GM23338 (cell line): Measurements from ENCODE around the gene OSBPL3. TPM values are rescaled to one million over a fixed set of nuclear protein-coding genes. Genes with fewer than 3 reads are reported as not detected.

ENCODE experiments used
- ATAC-seq: fragments of 200-7000 bp; cut with Tn5 transposase; 3 replicates; pipeline ENCODE4 v1.9.1; 2020
- DNase-seq: peaks from one replicate; pipeline ENCODE4 v3.0.0-alpha.2; 2015; ENCODE audit warnings: low spot score
- H2AFZ ChIP-seq: fragments of 200-600 bp; sonication (generic); 2 replicates; pipeline ENCODE4 v1.8.0; 2016; ENCODE audit warnings: antibody characterized with exemption, mild to moderate bottlenecking, moderate library complexity
- H3F3A ChIP-seq: fragments of 200-600 bp; sonication (generic); replicated peaks from 2 replicates; pipeline ENCODE4 v1.8.0; 2017; ENCODE audit warnings: antibody characterized with exemption, mixed run types, low read depth
- H3K27ac ChIP-seq: fragments of 200-600 bp; sonication (generic); 2 replicates; pipeline ENCODE4 v1.6.1; 2016; ENCODE audit warnings: low read depth
- H3K27me3 ChIP-seq: fragments of 200-600 bp; sonication (generic); 2 replicates; pipeline ENCODE4 v1.8.0; 2016; ENCODE audit warnings: mild to moderate bottlenecking, mixed run types, moderate library complexity; ENCODE audit not compliant: insufficient read depth
- H3K36me3 ChIP-seq: fragments of 200-600 bp; sonication (generic); 2 replicates; pipeline ENCODE4 v1.8.0; 2016; ENCODE audit warnings: mild to moderate bottlenecking; ENCODE audit not compliant: insufficient read depth
- H3K4me1 ChIP-seq: fragments of 200-600 bp; sonication (generic); 2 replicates; pipeline ENCODE4 v1.8.0; 2016; ENCODE audit warnings: mild to moderate bottlenecking, moderate library complexity; ENCODE audit not compliant: insufficient read depth
- H3K4me2 ChIP-seq: fragments of 200-600 bp; sonication (generic); 2 replicates; pipeline ENCODE4 v1.7.1; 2017; ENCODE audit warnings: mixed run types
- H3K4me3 ChIP-seq: fragments of 200-600 bp; sonication (generic); 2 replicates; pipeline ENCODE4 v1.6.1; 2016; ENCODE audit warnings: mixed run types
- H3K79me2 ChIP-seq: fragments of 200-600 bp; sonication (generic); replicated peaks from 2 replicates; pipeline ENCODE4 v1.8.0; 2017; ENCODE audit warnings: mild to moderate bottlenecking; ENCODE audit not compliant: insufficient read depth
- H3K9me2 ChIP-seq: fragments of 200-600 bp; sonication (generic); 2 replicates; pipeline ENCODE4 v1.8.0; 2017; ENCODE audit not compliant: insufficient read depth
- H4K20me1 ChIP-seq: fragments of 200-600 bp; sonication (generic); replicated peaks from 2 replicates; pipeline ENCODE4 v1.8.0; 2017; ENCODE audit warnings: mild to moderate bottlenecking; ENCODE audit not compliant: insufficient read depth
- H3K27ac Mint-ChIP-seq: 2 replicates; pipeline ENCODE4 v1.8.0; 2020; ENCODE audit warnings: inconsistent platforms, mild to moderate bottlenecking, moderate library complexity, mixed read lengths
- H3K27me3 Mint-ChIP-seq: 3 replicates; pipeline ENCODE4 v1.8.0; 2022; ENCODE audit warnings: low read depth, mild to moderate bottlenecking, moderate library complexity, mixed read lengths, inconsistent platforms; ENCODE audit not compliant: insufficient read depth, poor library complexity
- H3K36me3 Mint-ChIP-seq: 3 replicates; pipeline ENCODE4 v1.8.0; 2021; ENCODE audit warnings: low read depth, mild to moderate bottlenecking, inconsistent platforms, moderate library complexity, mixed read lengths
- H3K4me1 Mint-ChIP-seq: 3 replicates; pipeline ENCODE4 v1.8.0; 2020; ENCODE audit warnings: mild to moderate bottlenecking, inconsistent platforms, mixed read lengths
- H3K4me3 Mint-ChIP-seq: 3 replicates; pipeline ENCODE4 v1.8.0; 2021; ENCODE audit warnings: moderate library complexity, mild to moderate bottlenecking, inconsistent platforms, mixed read lengths
- H3K9me3 Mint-ChIP-seq: 3 replicates; pipeline ENCODE4 v1.8.0; 2020; ENCODE audit warnings: moderate library complexity, mild to moderate bottlenecking, inconsistent platforms, mixed read lengths
- CREB1 ChIP-seq: fragments of 250-450 bp; sonication (Bioruptor Pico); IDR thresholded peaks from 2 replicates; pipeline ENCODE4 v1.5.0; 2020; ENCODE audit warnings: low read depth, mild to moderate bottlenecking, moderate library complexity
- EZH2phosphoT487 ChIP-seq: fragments of 200-600 bp; sonication (generic); IDR thresholded peaks from one replicate; pipeline ENCODE4 v1.8.1; 2018; ENCODE audit warnings: antibody characterized with exemption; ENCODE audit not compliant: unreplicated experiment
- NANOG ChIP-seq: IDR thresholded peaks from 2 replicates; pipeline ENCODE4 v1.6.1; 2016; ENCODE audit warnings: antibody characterized with exemption, borderline replicate concordance
- POLR2AphosphoS5 ChIP-seq: IDR thresholded peaks from 2 replicates; pipeline ENCODE4 v1.6.1; 2016; ENCODE audit warnings: antibody characterized with exemption, low read depth
- REST ChIP-seq: IDR thresholded peaks from one replicate; pipeline ENCODE4 v1.6.1; 2018; ENCODE audit warnings: antibody characterized with exemption; ENCODE audit not compliant: unreplicated experiment
- STAT1 ChIP-seq: IDR thresholded peaks from one replicate; pipeline ENCODE4 v1.6.1; 2016; ENCODE audit warnings: antibody characterized with exemption; ENCODE audit not compliant: unreplicated experiment
- ZNF331 ChIP-seq: fragments of 250-450 bp; sonication (Bioruptor Pico); IDR thresholded peaks from 2 replicates; pipeline ENCODE4 v1.5.0; 2020; ENCODE audit warnings: low read depth, mild to moderate bottlenecking, moderate library complexity
- ZNF462 ChIP-seq: fragments of 250-450 bp; sonication (Bioruptor Pico); IDR thresholded peaks from 2 replicates; pipeline ENCODE4 v1.5.0; 2020; ENCODE audit warnings: mild to moderate bottlenecking, moderate library complexity
- polyA plus RNA-seq: library from polyadenylated mRNA; unstranded; fragments of >200 nt; fragmentation: Nextera tagmentation; extraction: Ambion mirVana; gene quantifications from 2 replicates; pipeline ENCODE4 v1.2.1, GENCODE V29; 2016
- total RNA-seq: library from RNA; depleted of rRNA; stranded (reverse); fragments of >200 nt; shearing (Covaris generic); gene quantifications from 2 replicates; pipeline ENCODE4 v1.2.3, GENCODE V29; 2014

The OSBPL3 gene
- total and polyA plus RNA-seq, 2 experiments from 2014 or later = 7.2 to 15.7 TPM

GRCh38 chr7:24863626-24864025 is 116.4 kb downstream of the OSBPL3 start:
- H3K27me3 Mint-ChIP-seq = peaks cover 2% of the 10 kb centered on the region
- no peaks in the 10 kb centered on the region for H3K9me3 Mint-ChIP-seq

GRCh38 chr7:24862461-24862860 is 117.5 kb downstream of the OSBPL3 start:
- DNase-seq (no peak), ATAC-seq (no peak)
- Histone ChIP-seq H3K27me3 (no peaks in the 10 kb centered on the region), H3F3A (no peaks in the 10 kb centered on the region), H3K9me2 (no peaks in the 10 kb centered on the region), H3K36me3 (no peaks in the 10 kb centered on the region), H2AFZ (no peak overlapping the region), H4K20me1 (no peaks in the 10 kb centered on the region), H3K4me2 (no peak overlapping the region), H3K79me2 (no peaks in the 10 kb centered on the region), H3K27ac (no peak overlapping the region), H3K4me1 (no peaks in the 10 kb centered on the region), H3K4me3 (no peak overlapping the region)
- H3K36me3 Mint-ChIP-seq = peaks cover 21% of the 10 kb centered on the region
- peaks cover 1% of the 10 kb centered on the region; the same call in 2 of the 3 replicates for H3K4me1 Mint-ChIP-seq
- H3K9me3 Mint-ChIP-seq = no peaks in the 10 kb centered on the region
- H3K4me3 Mint-ChIP-seq = no peak overlapping the region
- H3K27ac Mint-ChIP-seq = no peak overlapping the region
- peaks cover 2% of the 10 kb centered on the region for H3K27me3 Mint-ChIP-seq
- TF ChIP-seq NANOG (no peak), ZNF462 (no peak), EZH2phosphoT487 (no peak), POLR2AphosphoS5 (no peak), STAT1 (no peak)

More at GRCh38 chr7:24863626-24864025, 116.4 kb downstream of the OSBPL3 start:
- H3K36me3 Mint-ChIP-seq = peaks cover 23% of the 10 kb centered on the region
- H3K27ac Mint-ChIP-seq = no peak overlapping the region
- no peaks in the 10 kb centered on the region for H4K20me1 ChIP-seq
- H3F3A ChIP-seq = no peaks in the 10 kb centered on the region
- no peak overlapping the region for H3K4me3 Mint-ChIP-seq
- H3K36me3 ChIP-seq = no peaks in the 10 kb centered on the region
- no peaks in the 10 kb centered on the region for H3K9me2 ChIP-seq
- H2AFZ ChIP-seq = no peak overlapping the region
- TF ChIP-seq CREB1 (CRISPR knock-in tag) (no peak), REST (no peak), STAT1 (no peak), ZNF331 (CRISPR knock-in tag) (no peak), EZH2phosphoT487 (no peak)
- no peak overlapping the region for H3K4me2 ChIP-seq
- H3K4me1 ChIP-seq = no peaks in the 10 kb centered on the region
- no peak overlapping the region for H3K4me3 ChIP-seq
- no peak for ATAC-seq
- no peaks in the 10 kb centered on the region for H3K27me3 ChIP-seq
- H3K27ac ChIP-seq = no peak overlapping the region
- no peaks in the 10 kb centered on the region for H3K79me2 ChIP-seq
- H3K4me1 Mint-ChIP-seq = peaks cover 3% of the 10 kb centered on the region; the same call in 2 of the 3 replicates
- no peak for DNase-seq
